Trophoblast cell (in vitro differentiated cells and primary cell): ENCODE measurements around the gene AZIN2.
A peak's percentile ranks its signal among the peaks of the same experiment; 100 is the strongest.

Experiments used
- DNase-seq, 2 donors: peaks; one replicate each; pipeline ENCODE4 v3.0.0-alpha.2; 2016
- H2AFZ ChIP-seq: 2 replicates; pipeline ENCODE4 v1.6.1; 2013; ENCODE audit warnings: low read length, moderate library complexity, mild to moderate bottlenecking; ENCODE audit not compliant: insufficient read depth, poor library complexity
- H2AK5ac ChIP-seq: 2 replicates; pipeline ENCODE4 v1.6.1; 2013; ENCODE audit warnings: mild to moderate bottlenecking, low read length
- H2BK120ac ChIP-seq: 2 replicates; pipeline ENCODE4 v1.6.1; 2013; ENCODE audit warnings: low read length, mild to moderate bottlenecking, moderate library complexity; ENCODE audit not compliant: insufficient read depth, poor library complexity
- H2BK12ac ChIP-seq: 2 replicates; pipeline ENCODE4 v1.6.1; 2013; ENCODE audit warnings: mild to moderate bottlenecking, low read length, moderate library complexity
- H2BK5ac ChIP-seq: 2 replicates; pipeline ENCODE4 v1.6.1; 2013; ENCODE audit warnings: low read length, low read depth, moderate library complexity, mild to moderate bottlenecking; ENCODE audit not compliant: poor library complexity
- H3K14ac ChIP-seq: 2 replicates; pipeline ENCODE4 v1.6.1; 2013; ENCODE audit warnings: mild to moderate bottlenecking, low read length
- H3K18ac ChIP-seq: 2 replicates; pipeline ENCODE4 v1.6.1; 2013; ENCODE audit warnings: mild to moderate bottlenecking, low read length
- H3K23ac ChIP-seq: 2 replicates; pipeline ENCODE4 v1.6.1; 2013; ENCODE audit warnings: low read length
- H3K27ac ChIP-seq: 2 replicates; pipeline ENCODE4 v1.5.1; 2013; ENCODE audit warnings: low read depth, mild to moderate bottlenecking, inconsistent platforms, low read length, moderate library complexity
- H3K27me3 ChIP-seq: 2 replicates; pipeline ENCODE4 v1.6.1; 2013; ENCODE audit warnings: inconsistent platforms, mild to moderate bottlenecking, low read length, moderate library complexity; ENCODE audit not compliant: insufficient read depth
- H3K36me3 ChIP-seq, 2 experiments: 1 replicate in 1 of 2; 2 replicates in 1 of 2; pipeline ENCODE4 v1.6.1; 2013; ENCODE audit warnings: low read length in 2 of 2, mild to moderate bottlenecking in 2 of 2, moderate library complexity in 1 of 2; ENCODE audit not compliant: insufficient read depth in 2 of 2, control insufficient read depth in 1 of 2
- H3K4ac ChIP-seq: 2 replicates; pipeline ENCODE4 v1.6.1; 2013; ENCODE audit warnings: low read depth, mild to moderate bottlenecking, low read length, moderate library complexity
- H3K4me1 ChIP-seq, 2 experiments: 1 replicate in 1 of 2; 2 replicates in 1 of 2; pipeline ENCODE4 v1.6.1; 2013; ENCODE audit warnings: low read length in 2 of 2, mild to moderate bottlenecking in 2 of 2, moderate library complexity in 1 of 2; ENCODE audit not compliant: insufficient read depth in 2 of 2, control insufficient read depth in 1 of 2
- H3K4me2 ChIP-seq: 2 replicates; pipeline ENCODE4 v1.6.1; 2013; ENCODE audit warnings: inconsistent platforms, mild to moderate bottlenecking, low read length, moderate library complexity
- H3K4me3 ChIP-seq: 2 replicates; pipeline ENCODE4 v1.5.1; 2013; ENCODE audit warnings: mild to moderate bottlenecking, low read depth, low read length, inconsistent platforms
- H3K79me1 ChIP-seq: one replicate; pipeline ENCODE4 v1.6.1; 2013; ENCODE audit warnings: low read length
- H3K79me2 ChIP-seq: 2 replicates; pipeline ENCODE4 v1.6.1; 2013; ENCODE audit warnings: low read length, mild to moderate bottlenecking; ENCODE audit not compliant: control insufficient read depth, insufficient read depth, poor library complexity
- H3K9ac ChIP-seq: 2 replicates; pipeline ENCODE4 v1.6.1; 2013; ENCODE audit warnings: mild to moderate bottlenecking, low read length
- H3K9me3 ChIP-seq: 2 replicates; pipeline ENCODE4 v1.6.1; 2013; ENCODE audit warnings: low read depth, mild to moderate bottlenecking, control low read depth, inconsistent platforms, low read length; ENCODE audit not compliant: insufficient read depth
- H4K12ac ChIP-seq: 2 replicates; pipeline ENCODE4 v1.6.1; 2013; ENCODE audit warnings: low read depth, mild to moderate bottlenecking, low read length, moderate library complexity
- H4K8ac ChIP-seq: 2 replicates; pipeline ENCODE4 v1.6.1; 2013; ENCODE audit warnings: low read depth, mild to moderate bottlenecking, low read length, moderate library complexity
- H4K91ac ChIP-seq: one replicate; pipeline ENCODE4 v1.6.1; 2013; ENCODE audit warnings: low read depth, mild to moderate bottlenecking, low read length, moderate library complexity
- WGBS: extraction: QIAGEN DNeasy Blood & Tissue Kit; methylation state at CpG from one replicate; pipeline ENCODE4 v1.1.7; 2013; ENCODE audit warnings: missing lambda C conversion rate; ENCODE audit not compliant: insufficient read length, insufficient coverage; ENCODE audit errors: extremely low coverage; 5-methylcytosine and 5-hydroxymethylcytosine counted together

Gene AZIN2

GRCh38 chr1:33147997-33148314, 67.0 kb downstream of the AZIN2 start:
- H2BK5ac ChIP-seq = no peak overlapping the region
- H3K27ac ChIP-seq = no peak overlapping the region
- peaks cover 18 to 23% of the 10 kb centered on the region in 2 experiments for H3K4me1 ChIP-seq
- H3K79me1 ChIP-seq = no peaks in the 10 kb centered on the region
- no peak overlapping the region for H3K4me2 ChIP-seq
- H2BK12ac ChIP-seq = no peak overlapping the region
- no peaks in the 10 kb centered on the region for H3K79me2 ChIP-seq
- H3K4ac ChIP-seq = no peak overlapping the region
- no peak overlapping the region for H2BK120ac ChIP-seq
- DNase-seq = peak in 1 of 2 donors; percentile 36
- H3K23ac ChIP-seq = no peak overlapping the region
- no peaks in the 10 kb centered on the region for H3K27me3 ChIP-seq
- H4K8ac ChIP-seq = no peak overlapping the region
- H3K14ac ChIP-seq = no peak overlapping the region
- H3K4me3 ChIP-seq = no peak overlapping the region
- no CpG with 5 or more reads among the region's 3 CpGs for WGBS
- no peak overlapping the region for H3K18ac ChIP-seq
- H3K36me3 ChIP-seq = peaks cover 8 to 11% of the 10 kb centered on the region in 2 experiments
- no peak overlapping the region for H4K91ac ChIP-seq
- H2AFZ ChIP-seq = no peak overlapping the region
- no peak overlapping the region for H3K9ac ChIP-seq
- H2AK5ac ChIP-seq = no peak overlapping the region
- H3K9me3 ChIP-seq = no peaks in the 10 kb centered on the region
- no peak overlapping the region for H4K12ac ChIP-seq

DNA sequence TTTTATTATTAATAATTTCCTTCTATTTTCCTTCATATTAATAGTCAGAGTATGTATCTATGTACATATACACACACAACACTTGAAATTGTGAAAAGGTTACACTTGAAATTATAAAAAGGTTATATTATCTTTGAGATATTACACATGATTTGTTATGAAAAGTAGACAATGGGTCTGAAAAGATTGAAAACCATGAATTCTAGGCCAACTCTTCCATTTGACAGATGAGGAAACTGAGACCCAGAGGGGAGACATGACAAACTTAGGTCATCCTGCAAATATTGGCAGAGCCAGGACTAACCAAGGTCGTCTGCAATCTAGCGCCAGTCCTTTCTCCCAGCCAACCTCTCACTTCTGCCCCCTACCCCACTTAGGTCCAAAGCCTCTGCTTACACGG, 67.7 kb downstream of the AZIN2 start:
- Histone ChIP-seq H2BK120ac (no peak overlapping the region), H4K91ac (no peak overlapping the region), H3K23ac (no peak overlapping the region), H2BK12ac (no peak overlapping the region), H3K79me2 (no peaks in the 10 kb centered on the region), H3K27ac (no peak overlapping the region), H3K14ac (no peak overlapping the region), H3K4ac (no peak overlapping the region), H3K18ac (no peak overlapping the region), H3K27me3 (no peaks in the 10 kb centered on the region), H4K8ac (no peak overlapping the region), H2AK5ac (no peak overlapping the region), H4K12ac (no peak overlapping the region), H3K4me1 (peaks cover 18 to 25% of the 10 kb centered on the region in 2 experiments), H3K79me1 (no peaks in the 10 kb centered on the region), H3K4me3 (no peak overlapping the region), H3K9me3 (no peaks in the 10 kb centered on the region), H3K4me2 (no peak overlapping the region), H3K36me3 (peaks cover 8 to 11% of the 10 kb centered on the region in 2 experiments), H2BK5ac (no peak overlapping the region), H3K9ac (no peak overlapping the region), H2AFZ (no peak overlapping the region)
- no CpG with 5 or more reads among the region's 3 CpGs for WGBS
- no peak for DNase-seq

DNA sequence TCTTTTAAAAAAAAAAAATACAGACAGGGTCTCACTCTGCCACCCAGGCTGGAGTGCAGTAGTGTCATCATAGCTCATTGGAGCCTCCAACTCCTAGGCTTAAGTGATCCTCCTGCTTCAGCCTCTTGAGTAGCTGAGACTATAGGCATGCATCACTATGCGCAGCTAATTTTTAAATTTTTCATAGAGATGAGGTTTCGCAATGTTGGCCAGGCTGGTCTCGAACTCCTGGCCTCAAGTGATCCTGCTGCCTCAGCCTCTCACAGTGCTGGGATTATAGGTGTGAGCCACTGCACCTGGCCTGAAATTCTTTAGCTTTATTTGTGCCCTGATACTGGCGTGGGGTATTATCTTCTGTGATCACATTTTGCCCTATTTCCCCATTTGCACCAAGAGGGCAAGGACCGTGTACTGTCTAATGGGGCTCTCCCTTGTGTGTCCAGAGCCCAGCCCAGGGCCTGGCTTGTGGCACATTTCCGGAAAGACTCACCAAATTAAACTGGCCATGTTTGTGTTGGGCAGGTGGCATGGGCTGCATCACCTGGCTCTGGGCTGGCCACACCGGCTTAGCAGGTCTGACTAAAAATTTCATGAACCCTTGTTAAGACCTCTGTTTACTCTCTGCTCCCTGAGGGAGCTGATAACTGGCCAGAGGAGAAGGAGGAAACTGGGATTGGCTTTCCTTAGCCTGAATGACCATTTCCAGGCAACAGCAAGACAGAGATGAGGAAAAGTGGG, 68.7 kb downstream of the AZIN2 start:
- Histone ChIP-seq H3K9ac (no peak overlapping the region), H2BK5ac (no peak overlapping the region), H4K12ac (no peak overlapping the region), H4K91ac (no peak overlapping the region), H3K4me1 (peaks cover 18 to 25% of the 10 kb centered on the region in 2 experiments), H3K79me1 (no peaks in the 10 kb centered on the region), H3K36me3 (peaks cover 8 to 11% of the 10 kb centered on the region in 2 experiments), H2BK12ac (no peak overlapping the region), H2AK5ac (no peak overlapping the region), H3K79me2 (no peaks in the 10 kb centered on the region), H2BK120ac (no peak overlapping the region), H3K9me3 (no peaks in the 10 kb centered on the region), H3K4ac (no peak overlapping the region), H3K27me3 (no peaks in the 10 kb centered on the region), H3K4me2 (no peak overlapping the region), H3K18ac (no peak overlapping the region), H2AFZ (no peak overlapping the region), H3K14ac (no peak overlapping the region), H4K8ac (no peak overlapping the region), H3K23ac (peak overlapping the region; percentile 48), H3K4me3 (no peak overlapping the region), H3K27ac (no peak overlapping the region)
- no CpG with 5 or more reads among the region's 7 CpGs for WGBS
- peak; percentile 75 to 84 for DNase-seq

DNA sequence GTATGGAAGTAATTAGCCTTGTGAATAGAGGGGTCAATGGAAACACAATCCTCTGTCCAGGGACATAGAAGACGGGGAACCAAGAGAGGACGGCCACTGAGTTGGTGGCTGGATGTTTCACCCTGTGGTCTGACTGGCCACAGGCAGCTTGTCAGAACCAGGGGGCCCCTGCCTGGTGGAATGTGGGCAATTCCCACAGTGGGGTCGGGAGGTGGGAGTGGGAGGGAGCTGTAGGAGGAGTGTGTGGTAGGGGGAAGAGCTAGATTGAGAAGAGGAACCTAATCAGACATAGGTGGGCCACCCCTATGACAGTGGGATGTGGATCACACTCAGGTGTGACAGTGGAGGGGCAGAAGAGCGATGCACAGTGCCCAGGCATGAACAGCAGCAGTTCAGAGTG, 69.6 kb downstream of the AZIN2 start:
- WGBS = no CpG with 5 or more reads among the region's 4 CpGs
- no peak overlapping the region for H3K27ac ChIP-seq
- no peaks in the 10 kb centered on the region for H3K27me3 ChIP-seq
- no peak overlapping the region for H3K14ac ChIP-seq
- no peak overlapping the region for H4K91ac ChIP-seq
- no peak overlapping the region for H3K18ac ChIP-seq
- peaks cover 18 to 25% of the 10 kb centered on the region in 2 experiments for H3K4me1 ChIP-seq
- no peak for DNase-seq
- H4K12ac ChIP-seq = no peak overlapping the region
- H3K4me2 ChIP-seq = no peak overlapping the region
- H3K36me3 ChIP-seq = peaks cover 8 to 11% of the 10 kb centered on the region in 2 experiments
- H4K8ac ChIP-seq = no peak overlapping the region
- H3K79me2 ChIP-seq = no peaks in the 10 kb centered on the region
- H3K23ac ChIP-seq = no peak overlapping the region
- no peak overlapping the region for H3K4me3 ChIP-seq
- no peak overlapping the region for H2AK5ac ChIP-seq
- no peak overlapping the region for H2BK120ac ChIP-seq
- no peak overlapping the region for H2BK12ac ChIP-seq
- no peaks in the 10 kb centered on the region for H3K79me1 ChIP-seq
- no peak overlapping the region for H3K9ac ChIP-seq
- no peaks in the 10 kb centered on the region for H3K9me3 ChIP-seq
- no peak overlapping the region for H2AFZ ChIP-seq
- no peak overlapping the region for H2BK5ac ChIP-seq
- H3K4ac ChIP-seq = no peak overlapping the region
